SH-SY5Y (cell line): ENCODE measurements around the gene AP3B1.

Experiments used
- GATA2 ChIP-seq: IDR thresholded peaks from 2 replicates; pipeline ENCODE4 v1.6.1; 2011; ENCODE audit warnings: mild to moderate bottlenecking, low read depth, low read length
- GATA3 ChIP-seq: IDR thresholded peaks from 2 replicates; pipeline ENCODE4 v1.6.1; 2011; ENCODE audit warnings: low read depth, mild to moderate bottlenecking, low read length, moderate library complexity

GRCh38 chr5:78009937-78010527, 284.5 kb downstream of the AP3B1 start:
- TF ChIP-seq GATA2 (no peak), GATA3 (no peak)
